Measurements from ENCODE around the gene ASAP2.

Gene ASAP2

GRCh38 chr2:9196637-9197036, 10.0 kb upstream of the ASAP2 start:
- TF ChIP-seq POU2F2 (IDR thresholded peaks at IDR 0.05; ENCODE audit: low read depth, low read length) (no peak), PAX5 (IDR thresholded peaks at IDR 0.05; ENCODE audit: insufficient read depth, low read length, severe bottlenecking) (no peak), POLR2AphosphoS5 (IDR thresholded peaks at IDR 0.05; ENCODE audit: low read depth, low read length) (no peak), TAF1 (IDR thresholded peaks at IDR 0.05; ENCODE audit: low read depth, low read length) (no peak), POLR2A (IDR thresholded peaks at IDR 0.05; ENCODE audit: low read depth, low read length) (no peak), SPI1 (IDR thresholded peaks at IDR 0.05; ENCODE audit: low read depth, low read length) (no peak)
- DNase-seq (ENCODE audit: insufficient read length, low spot score) (no peak), FAIRE-seq (no peak)

DNA sequence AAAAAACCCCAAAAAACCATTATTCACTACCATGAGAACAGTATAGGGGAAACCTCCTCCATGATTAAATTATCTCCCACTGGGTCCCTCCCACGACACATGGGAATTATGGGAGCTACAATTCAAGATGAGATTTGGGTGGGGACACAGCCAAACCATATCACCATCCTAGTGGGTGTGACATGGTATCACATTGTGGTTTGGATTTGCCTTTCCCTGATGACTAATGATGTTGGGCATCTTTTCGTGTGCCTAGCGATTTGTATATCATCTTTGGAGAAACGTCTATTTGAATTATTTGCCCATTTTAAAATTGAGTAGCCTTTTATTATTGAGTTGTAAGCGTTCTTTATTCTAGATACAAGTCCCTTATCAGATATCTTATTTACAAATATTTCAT, 8.7 kb upstream of the ASAP2 start:
- TF ChIP-seq POLR2AphosphoS5 (IDR thresholded peaks at IDR 0.05; ENCODE audit: low read depth, low read length) (no peak), POLR2A (IDR thresholded peaks at IDR 0.05; ENCODE audit: low read depth, low read length) (no peak), TAF1 (IDR thresholded peaks at IDR 0.05; ENCODE audit: low read depth, low read length) (no peak), POU2F2 (IDR thresholded peaks at IDR 0.05; ENCODE audit: low read depth, low read length) (no peak), PAX5 (IDR thresholded peaks at IDR 0.05; ENCODE audit: insufficient read depth, low read length, severe bottlenecking) (no peak), SPI1 (IDR thresholded peaks at IDR 0.05; ENCODE audit: low read depth, low read length) (no peak)
- no peak for DNase-seq (ENCODE audit: insufficient read length, low spot score)
- no peak for FAIRE-seq

DNA sequence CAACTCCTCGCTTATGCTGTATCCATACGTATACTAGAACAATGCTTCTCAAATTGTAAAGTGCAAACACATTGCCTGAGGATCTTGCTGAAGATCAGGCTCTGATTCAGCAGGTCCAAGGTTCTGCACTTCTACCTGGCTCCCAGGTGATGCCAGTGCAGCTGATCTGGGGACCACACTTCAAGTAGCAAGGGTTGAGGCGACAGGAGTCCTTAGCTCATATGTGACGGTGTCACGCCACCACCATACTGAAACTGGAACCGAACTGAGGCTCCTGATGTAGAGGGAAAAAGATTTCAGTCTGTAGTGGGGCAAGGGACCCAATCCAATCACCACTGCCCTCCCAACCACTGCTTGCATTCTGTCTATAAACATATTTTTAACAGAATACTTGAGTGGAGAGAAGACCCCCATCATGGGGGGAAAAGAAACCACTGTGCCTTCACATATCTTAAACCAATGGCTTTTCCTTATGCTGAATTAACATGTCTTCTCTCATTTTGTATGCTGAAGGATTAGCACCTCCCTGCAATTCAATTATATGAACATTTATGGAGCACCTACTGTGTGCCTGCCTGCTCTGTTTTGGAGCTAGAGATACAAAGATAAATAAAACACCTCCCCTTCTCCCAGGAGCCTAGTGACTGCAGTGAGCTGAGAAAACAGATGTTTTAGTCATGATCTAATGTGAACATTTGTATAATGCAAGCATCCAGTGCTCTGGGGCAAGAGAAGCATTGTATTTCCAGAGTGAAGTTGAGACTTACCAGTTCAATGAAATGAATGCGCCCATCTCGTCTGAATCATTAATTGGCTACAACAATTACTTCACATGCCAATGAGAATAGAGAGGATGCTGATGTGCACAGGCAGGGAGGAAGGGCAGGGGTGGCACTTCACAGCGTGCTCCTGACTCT, 6.6 kb upstream of the ASAP2 start:
- DNase-seq (ENCODE audit: insufficient read length, low spot score) (no peak), FAIRE-seq (no peak)
- no peak for TF ChIP-seq POLR2A (IDR thresholded peaks at IDR 0.05; ENCODE audit: low read depth, low read length)
- TF ChIP-seq SPI1 (IDR thresholded peaks at IDR 0.05; ENCODE audit: low read depth, low read length) = no peak
- TF ChIP-seq TAF1 (IDR thresholded peaks at IDR 0.05; ENCODE audit: low read depth, low read length) = no peak
- TF ChIP-seq POLR2AphosphoS5 (IDR thresholded peaks at IDR 0.05; ENCODE audit: low read depth, low read length) = no peak
- no peak for TF ChIP-seq POU2F2 (IDR thresholded peaks at IDR 0.05; ENCODE audit: low read depth, low read length)
- TF ChIP-seq PAX5 (IDR thresholded peaks at IDR 0.05; ENCODE audit: insufficient read depth, low read length, severe bottlenecking) = no peak

GRCh38 chr2:9200633-9201015, 6.0 kb upstream of the ASAP2 start:
- DNase-seq (ENCODE audit: insufficient read length, low spot score) (no peak), FAIRE-seq (no peak)
- no peak for TF ChIP-seq POLR2AphosphoS5 (IDR thresholded peaks at IDR 0.05; ENCODE audit: low read depth, low read length)
- no peak for TF ChIP-seq POU2F2 (IDR thresholded peaks at IDR 0.05; ENCODE audit: low read depth, low read length)
- TF ChIP-seq TAF1 (IDR thresholded peaks at IDR 0.05; ENCODE audit: low read depth, low read length) = no peak
- no peak for TF ChIP-seq SPI1 (IDR thresholded peaks at IDR 0.05; ENCODE audit: low read depth, low read length)

DNA sequence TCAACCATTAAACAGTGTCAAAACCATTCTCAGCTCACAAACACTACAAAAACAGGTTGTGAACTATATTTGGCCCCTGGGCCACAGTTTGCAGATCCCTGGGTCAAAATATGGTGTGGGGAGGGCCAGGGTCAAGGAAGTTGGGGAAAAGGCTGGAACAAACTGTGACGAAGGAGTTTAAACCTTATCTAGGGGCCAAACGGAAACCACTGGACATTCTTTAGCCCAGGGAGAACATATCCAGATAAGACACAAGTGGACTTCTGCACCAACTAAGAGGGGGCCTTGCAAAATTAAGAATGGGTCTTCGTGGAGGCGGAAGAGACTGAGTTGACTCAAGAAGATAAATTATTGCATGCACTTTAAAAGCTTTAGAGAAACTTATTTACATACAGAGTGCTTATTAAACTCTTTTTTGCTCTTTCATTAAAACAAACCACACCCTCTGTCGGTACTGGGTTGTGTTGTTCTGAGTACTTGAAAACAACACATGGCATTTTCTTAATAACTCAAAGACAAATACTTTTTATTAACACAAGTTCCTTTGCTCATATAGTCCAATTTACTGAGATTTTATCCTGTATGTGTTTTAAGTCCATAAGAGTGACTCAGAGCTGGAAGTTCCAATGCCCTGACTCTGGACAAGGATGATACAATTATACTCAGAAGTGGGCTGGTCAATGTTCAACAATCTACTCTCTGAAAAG, 5.3 kb upstream of the ASAP2 start:
- FAIRE-seq (no peak), DNase-seq (ENCODE audit: insufficient read length, low spot score) (no peak)
- TF ChIP-seq POU2F2 (IDR thresholded peaks at IDR 0.05; ENCODE audit: low read depth, low read length) = no peak

DNA sequence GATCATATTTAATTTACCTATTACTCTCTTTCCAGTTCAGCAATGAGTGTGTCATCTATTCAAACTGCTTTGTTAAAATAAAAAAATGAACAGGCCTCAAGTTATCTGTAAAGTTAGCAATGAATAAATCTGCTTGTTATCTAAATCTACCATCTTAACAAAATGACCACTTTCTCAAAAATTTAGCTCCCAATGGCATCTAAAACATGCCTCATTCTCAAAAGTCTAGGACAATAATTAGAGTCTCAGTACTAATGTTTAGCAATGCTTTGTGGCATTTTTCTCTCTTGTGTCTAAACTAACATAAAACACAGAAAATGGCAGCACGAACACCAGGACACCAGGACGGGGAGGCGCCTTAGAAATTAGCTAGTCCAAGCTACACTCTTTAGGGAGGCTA, 3.6 kb upstream of the ASAP2 start:
- DNase-seq (ENCODE audit: insufficient read length, low spot score) (no peak), FAIRE-seq (no peak)
- TF ChIP-seq PAX5 (IDR thresholded peaks at IDR 0.05; ENCODE audit: insufficient read depth, low read length, severe bottlenecking) (no peak), SPI1 (IDR thresholded peaks at IDR 0.05; ENCODE audit: low read depth, low read length) (no peak)

GRCh38 chr2:9203876-9204275, 2.7 kb upstream of the ASAP2 start:
- FAIRE-seq (no peak), DNase-seq (ENCODE audit: insufficient read length, low spot score) (no peak)
- TF ChIP-seq POLR2A (IDR thresholded peaks at IDR 0.05; ENCODE audit: low read depth, low read length) (no peak), POU2F2 (IDR thresholded peaks at IDR 0.05; ENCODE audit: low read depth, low read length) (no peak), PAX5 (IDR thresholded peaks at IDR 0.05; ENCODE audit: insufficient read depth, low read length, severe bottlenecking) (no peak), POLR2AphosphoS5 (IDR thresholded peaks at IDR 0.05; ENCODE audit: low read depth, low read length) (no peak), TAF1 (IDR thresholded peaks at IDR 0.05; ENCODE audit: low read depth, low read length) (no peak), SPI1 (IDR thresholded peaks at IDR 0.05; ENCODE audit: low read depth, low read length) (no peak)

DNA sequence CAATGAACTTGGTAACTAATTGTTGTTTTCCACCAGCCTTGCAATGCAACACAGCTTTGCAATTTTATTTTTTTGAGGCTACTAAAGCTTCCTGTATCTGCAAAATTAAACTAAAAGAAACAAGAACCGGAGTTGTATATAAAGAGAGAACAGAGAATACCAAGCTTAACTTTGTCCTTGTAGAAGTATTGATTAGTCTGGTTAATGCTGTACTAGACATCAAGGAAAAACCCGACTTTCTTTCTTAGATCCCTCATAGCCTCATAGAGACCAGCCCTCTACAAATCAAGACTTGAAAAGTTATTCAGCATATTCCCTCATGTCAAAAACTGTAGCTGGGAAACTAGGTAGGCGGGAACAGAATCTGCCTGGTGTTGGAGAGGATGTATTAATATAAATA, 1.7 kb upstream of the ASAP2 start:
- no peak for TF ChIP-seq POLR2AphosphoS5 (IDR thresholded peaks at IDR 0.05; ENCODE audit: low read depth, low read length)
- no peak for TF ChIP-seq POU2F2 (IDR thresholded peaks at IDR 0.05; ENCODE audit: low read depth, low read length)
- no peak for TF ChIP-seq TAF1 (IDR thresholded peaks at IDR 0.05; ENCODE audit: low read depth, low read length)
- TF ChIP-seq SPI1 (IDR thresholded peaks at IDR 0.05; ENCODE audit: low read depth, low read length) = no peak
- no peak for TF ChIP-seq PAX5 (IDR thresholded peaks at IDR 0.05; ENCODE audit: insufficient read depth, low read length, severe bottlenecking)
- no peak for TF ChIP-seq POLR2A (IDR thresholded peaks at IDR 0.05; ENCODE audit: low read depth, low read length)
- FAIRE-seq (no peak), DNase-seq (ENCODE audit: insufficient read length, low spot score) (no peak)

DNA sequence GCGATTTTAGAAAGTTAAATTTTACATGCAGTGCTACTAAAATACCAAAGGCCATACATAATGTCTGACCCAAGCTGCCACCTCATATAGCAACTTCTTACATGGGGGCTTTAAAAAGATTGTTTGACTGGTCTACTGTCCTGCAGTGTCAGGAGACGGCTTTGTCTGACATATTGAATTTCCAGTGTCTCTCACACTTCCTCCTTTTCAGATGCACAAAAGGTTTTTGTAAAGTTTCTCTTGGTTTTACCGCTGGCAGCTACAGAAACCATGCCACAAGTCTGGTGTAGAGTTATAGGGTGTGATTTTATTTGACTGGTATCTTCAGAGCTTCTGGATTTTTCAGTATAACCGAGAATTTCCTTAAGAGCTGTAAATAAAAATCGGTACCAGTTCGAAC, 1.1 kb upstream of the ASAP2 start:
- TF ChIP-seq POLR2AphosphoS5 (IDR thresholded peaks at IDR 0.05; ENCODE audit: low read depth, low read length) = no peak
- no peak for TF ChIP-seq POLR2A (IDR thresholded peaks at IDR 0.05; ENCODE audit: low read depth, low read length)
- peak; percentile 56 for TF ChIP-seq SPI1 (IDR thresholded peaks at IDR 0.05; ENCODE audit: low read depth, low read length)
- TF ChIP-seq PAX5 (IDR thresholded peaks at IDR 0.05; ENCODE audit: insufficient read depth, low read length, severe bottlenecking) = no peak
- TF ChIP-seq TAF1 (IDR thresholded peaks at IDR 0.05; ENCODE audit: low read depth, low read length) = no peak
- TF ChIP-seq POU2F2 (IDR thresholded peaks at IDR 0.05; ENCODE audit: low read depth, low read length) = no peak
- DNase-seq (ENCODE audit: insufficient read length, low spot score) (no peak), FAIRE-seq (no peak)
